SK-N-SH treated with all-trans-retinoic acid at 6 μM for 48 hours (cell line): ENCODE measurements around the gene MLANA.

Source experiments
- CSRNP3 ChIP-seq: fragments of 250-450 bp; sonication (Bioruptor Pico); IDR thresholded peaks from 2 replicates; pipeline ENCODE4 v1.5.1; 2021; ENCODE audit warnings: mild to moderate bottlenecking, moderate library complexity
- ESRRG ChIP-seq: fragments of 250-450 bp; sonication (Bioruptor Pico); IDR thresholded peaks from 2 replicates; pipeline ENCODE4 v1.6.1; 2021; ENCODE audit warnings: mild to moderate bottlenecking
- ZNF70 ChIP-seq: fragments of 450-650 bp; formaldehyde crosslinking; IDR thresholded peaks from 2 replicates; pipeline ENCODE4 v1.5.0; 2020; ENCODE audit warnings: mild to moderate bottlenecking, moderate library complexity

- TF ChIP-seq CSRNP3 (CRISPR knock-in tag) (no peak), ESRRG (no peak), ZNF70 (CRISPR knock-in tag) (no peak)
These were observed 27.5 kb upstream of the MLANA start for GRCh38 chr9:5863092-5863746.
